Neural progenitor cell (in vitro differentiated cells): ENCODE measurements around the gene CDC42BPG. TPM values are rescaled to one million over a fixed set of nuclear protein-coding genes. Genes with fewer than 3 reads are reported as not detected.

Experiments used
- DNase-seq: peaks from one replicate; pipeline ENCODE4 v3.0.0-alpha.2; 2016; ENCODE audit warnings: low spot score
- H2AFZ ChIP-seq: fragments of 200-600 bp; sonication (generic); replicated peaks from 2 replicates; pipeline ENCODE4 v1.6.1; 2016; ENCODE audit warnings: antibody characterized with exemption
- H3F3A ChIP-seq: fragments of 200-600 bp; sonication (generic); 2 replicates; pipeline ENCODE4 v1.6.1; 2016; ENCODE audit warnings: antibody characterized with exemption, low read depth
- H3K27ac ChIP-seq: fragments of 200-600 bp; sonication (generic); 2 replicates; pipeline ENCODE4 v1.5.1; 2016; ENCODE audit warnings: mild to moderate bottlenecking
- H3K27me3 ChIP-seq: fragments of 200-600 bp; sonication (generic); 2 replicates; pipeline ENCODE4 v1.6.1; 2016; ENCODE audit warnings: mild to moderate bottlenecking, moderate library complexity
- H3K36me3 ChIP-seq: fragments of 200-600 bp; sonication (generic); 2 replicates; pipeline ENCODE4 v1.5.1; 2016
- H3K4me1 ChIP-seq: fragments of 200-600 bp; sonication (generic); 2 replicates; pipeline ENCODE4 v1.6.1; 2016; ENCODE audit warnings: mixed run types
- H3K4me2 ChIP-seq: fragments of 200-600 bp; sonication (generic); 2 replicates; pipeline ENCODE4 v1.6.1; 2016
- H3K4me3 ChIP-seq: fragments of 200-600 bp; sonication (generic); 2 replicates; pipeline ENCODE4 v1.5.1; 2016
- H3K79me2 ChIP-seq: fragments of 200-600 bp; sonication (generic); 2 replicates; pipeline ENCODE4 v1.6.1; 2016; ENCODE audit warnings: low read depth
- H3K9ac ChIP-seq: fragments of 200-600 bp; sonication (generic); 2 replicates; pipeline ENCODE4 v1.6.1; 2016
- H3K9me3 ChIP-seq: fragments of 200-600 bp; sonication (generic); 2 replicates; pipeline ENCODE4 v1.5.1; 2016; ENCODE audit warnings: low read depth
- H4K20me1 ChIP-seq: fragments of 200-600 bp; sonication (generic); 2 replicates; pipeline ENCODE4 v1.6.1; 2016; ENCODE audit warnings: low read depth
- H3K27ac Mint-ChIP-seq: 3 replicates; pipeline ENCODE4 v1.8.0; 2021; ENCODE audit warnings: mixed read lengths
- H3K27me3 Mint-ChIP-seq: 2 replicates; pipeline ENCODE4 v1.8.0; 2022; ENCODE audit warnings: low read depth, mild to moderate bottlenecking, inconsistent platforms, moderate library complexity, mixed read lengths; ENCODE audit not compliant: insufficient read depth
- H3K36me3 Mint-ChIP-seq: 3 replicates; pipeline ENCODE4 v1.8.0; 2021; ENCODE audit warnings: mixed read lengths
- H3K4me1 Mint-ChIP-seq: 3 replicates; pipeline ENCODE4 v1.8.0; 2021; ENCODE audit warnings: mixed read lengths
- H3K4me3 Mint-ChIP-seq: 3 replicates; pipeline ENCODE4 v1.8.0; 2021; ENCODE audit warnings: mild to moderate bottlenecking, moderate library complexity, mixed read lengths
- H3K9me3 Mint-ChIP-seq: 3 replicates; pipeline ENCODE4 v1.8.0; 2020; ENCODE audit warnings: mixed read lengths
- EZH2 ChIP-seq: fragments of 200-600 bp; sonication (generic); IDR thresholded peaks from 2 replicates; pipeline ENCODE4 v1.6.1; 2017; ENCODE audit warnings: antibody characterized with exemption, mild to moderate bottlenecking, moderate library complexity
- EZH2phosphoT487 ChIP-seq: fragments of 200-600 bp; sonication (generic); IDR thresholded peaks from 2 replicates; pipeline ENCODE4 v1.6.1; 2017; ENCODE audit warnings: antibody characterized with exemption
- total RNA-seq: library from RNA; depleted of rRNA; stranded (reverse); fragments of >200 nt; gene quantifications from 2 replicates; pipeline ENCODE4 v1.2.3, GENCODE V29; 2015; ENCODE audit warnings: low replicate concordance
- TF ChIP-seq, protein P1 (sequence below): fragments of 200-600 bp; sonication (generic); IDR thresholded peaks from 2 replicates; pipeline ENCODE4 v1.5.1; 2017; ENCODE audit warnings: antibody characterized with exemption, mild to moderate bottlenecking

CDC42BPG gene
- total RNA-seq, 1 donor from 2014 or later, result 0.62 TPM

DNA sequence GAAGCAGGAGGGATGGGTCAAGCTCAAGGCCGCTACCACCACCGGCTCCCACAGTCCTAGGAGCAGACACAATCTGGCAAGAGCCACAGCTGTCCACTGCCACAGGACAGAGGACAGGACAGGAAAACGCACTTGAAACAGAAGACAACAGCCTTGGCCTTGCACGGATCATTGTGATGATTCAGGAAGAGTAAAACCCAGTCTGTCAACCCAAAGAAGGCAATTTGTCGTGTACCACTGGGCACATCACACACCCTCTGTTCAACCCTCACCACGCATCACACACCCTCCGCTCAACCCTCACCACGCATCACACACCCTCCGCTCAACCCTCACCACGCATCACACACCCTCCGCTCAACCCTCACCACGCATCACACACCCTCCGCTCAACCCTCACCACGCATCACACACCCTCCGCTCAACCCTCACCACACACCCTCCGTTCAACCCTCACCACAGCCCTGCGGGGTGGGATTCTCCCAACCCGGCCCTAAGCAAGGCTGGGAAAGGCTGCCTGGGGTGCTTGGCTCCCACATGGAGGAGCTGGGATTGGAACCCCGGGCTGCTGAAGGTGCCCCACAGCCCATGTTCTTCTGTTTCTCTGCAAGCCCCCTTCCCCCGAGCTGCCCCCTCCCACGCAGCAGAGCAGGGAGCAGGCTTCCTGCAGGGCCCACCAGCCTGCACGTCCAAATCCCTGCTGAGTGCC, 11.3 kb upstream of the CDC42BPG start:
- Mint-ChIP-seq H3K27me3 (peaks cover 8% of the 10 kb centered on the region), H3K36me3 (peaks cover 6% of the 10 kb centered on the region), H3K9me3 (no peaks in the 10 kb centered on the region), H3K27ac (peak overlapping the region; percentile 69), H3K4me1 (peaks cover 5% of the 10 kb centered on the region), H3K4me3 (no peak overlapping the region)
- no peaks in the 10 kb centered on the region for H3K36me3 ChIP-seq
- H4K20me1 ChIP-seq, result no peaks in the 10 kb centered on the region
- no peaks in the 10 kb centered on the region for H3K4me1 ChIP-seq
- DNase-seq, result no peak
- TF ChIP-seq, protein P1, sequence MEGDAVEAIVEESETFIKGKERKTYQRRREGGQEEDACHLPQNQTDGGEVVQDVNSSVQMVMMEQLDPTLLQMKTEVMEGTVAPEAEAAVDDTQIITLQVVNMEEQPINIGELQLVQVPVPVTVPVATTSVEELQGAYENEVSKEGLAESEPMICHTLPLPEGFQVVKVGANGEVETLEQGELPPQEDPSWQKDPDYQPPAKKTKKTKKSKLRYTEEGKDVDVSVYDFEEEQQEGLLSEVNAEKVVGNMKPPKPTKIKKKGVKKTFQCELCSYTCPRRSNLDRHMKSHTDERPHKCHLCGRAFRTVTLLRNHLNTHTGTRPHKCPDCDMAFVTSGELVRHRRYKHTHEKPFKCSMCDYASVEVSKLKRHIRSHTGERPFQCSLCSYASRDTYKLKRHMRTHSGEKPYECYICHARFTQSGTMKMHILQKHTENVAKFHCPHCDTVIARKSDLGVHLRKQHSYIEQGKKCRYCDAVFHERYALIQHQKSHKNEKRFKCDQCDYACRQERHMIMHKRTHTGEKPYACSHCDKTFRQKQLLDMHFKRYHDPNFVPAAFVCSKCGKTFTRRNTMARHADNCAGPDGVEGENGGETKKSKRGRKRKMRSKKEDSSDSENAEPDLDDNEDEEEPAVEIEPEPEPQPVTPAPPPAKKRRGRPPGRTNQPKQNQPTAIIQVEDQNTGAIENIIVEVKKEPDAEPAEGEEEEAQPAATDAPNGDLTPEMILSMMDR, result no peak
- no peak for TF ChIP-seq EZH2
- TF ChIP-seq EZH2phosphoT487, result no peak
- no peak overlapping the region for H3K9ac ChIP-seq
- H3F3A ChIP-seq, result no peaks in the 10 kb centered on the region
- no peak overlapping the region for H3K4me3 ChIP-seq
- no peaks in the 10 kb centered on the region for H3K27me3 ChIP-seq
- no peak overlapping the region for H2AFZ ChIP-seq
- no peak overlapping the region for H3K27ac ChIP-seq
- H3K79me2 ChIP-seq, result no peaks in the 10 kb centered on the region
- H3K4me2 ChIP-seq, result no peak overlapping the region
- no peaks in the 10 kb centered on the region for H3K9me3 ChIP-seq

GRCh38 chr11:64854534-64855502, 10.4 kb upstream of the CDC42BPG start:
- Mint-ChIP-seq H3K4me3 (no peak overlapping the region), H3K9me3 (no peaks in the 10 kb centered on the region), H3K4me1 (peaks cover 5% of the 10 kb centered on the region), H3K27ac (peak overlapping the region; percentile 69), H3K27me3 (peaks cover 8% of the 10 kb centered on the region), H3K36me3 (peaks cover 4% of the 10 kb centered on the region)
- no peaks in the 10 kb centered on the region for H3K79me2 ChIP-seq
- TF ChIP-seq, protein P1, result no peak
- no peak for TF ChIP-seq EZH2phosphoT487
- TF ChIP-seq EZH2, result no peak
- H3K4me2 ChIP-seq, result no peak overlapping the region
- no peaks in the 10 kb centered on the region for H3K27me3 ChIP-seq
- H3K9me3 ChIP-seq, result no peaks in the 10 kb centered on the region
- H3K9ac ChIP-seq, result no peak overlapping the region
- no peaks in the 10 kb centered on the region for H4K20me1 ChIP-seq
- no peak for DNase-seq
- no peaks in the 10 kb centered on the region for H3F3A ChIP-seq
- H3K4me1 ChIP-seq, result no peaks in the 10 kb centered on the region
- H3K36me3 ChIP-seq, result no peaks in the 10 kb centered on the region
- H3K4me3 ChIP-seq, result no peak overlapping the region
- no peak overlapping the region for H2AFZ ChIP-seq
- H3K27ac ChIP-seq, result no peak overlapping the region

GRCh38 chr11:64854157-64854533, 9.7 kb upstream of the CDC42BPG start:
- H3K9me3 Mint-ChIP-seq, result no peaks in the 10 kb centered on the region
- H3K4me1 Mint-ChIP-seq, result peaks cover 5% of the 10 kb centered on the region

More at GRCh38 chr11:64854157-64854533, 9.7 kb upstream of the CDC42BPG start:
- no peak for DNase-seq
- H3F3A ChIP-seq, result no peaks in the 10 kb centered on the region
- H3K27me3 Mint-ChIP-seq, result peaks cover 8% of the 10 kb centered on the region
- H3K9me3 ChIP-seq, result no peaks in the 10 kb centered on the region
- peaks cover 2% of the 10 kb centered on the region for H3K36me3 Mint-ChIP-seq
- H3K36me3 ChIP-seq, result no peaks in the 10 kb centered on the region
- H4K20me1 ChIP-seq, result no peaks in the 10 kb centered on the region
- H3K27me3 ChIP-seq, result no peaks in the 10 kb centered on the region
- H3K4me1 ChIP-seq, result no peaks in the 10 kb centered on the region
- TF ChIP-seq EZH2phosphoT487, result no peak
- TF ChIP-seq, protein P1, result no peak
- no peak overlapping the region for H3K4me3 ChIP-seq
- H3K27ac Mint-ChIP-seq, result no peak overlapping the region
- H3K4me3 Mint-ChIP-seq, result no peak overlapping the region
- no peak overlapping the region for H2AFZ ChIP-seq
- no peak overlapping the region for H3K4me2 ChIP-seq
- H3K27ac ChIP-seq, result no peak overlapping the region
- no peak overlapping the region for H3K9ac ChIP-seq
- H3K79me2 ChIP-seq, result no peaks in the 10 kb centered on the region
